NCI-H524 (cell line): Measurements from ENCODE around the gene FOXP4.

Experiments
- DNase-seq, 2 experiments: peaks; one replicate each; lab custom pipeline; 2025; lab: John Stamatoyannopoulos, UW

FOXP4 gene

DNA sequence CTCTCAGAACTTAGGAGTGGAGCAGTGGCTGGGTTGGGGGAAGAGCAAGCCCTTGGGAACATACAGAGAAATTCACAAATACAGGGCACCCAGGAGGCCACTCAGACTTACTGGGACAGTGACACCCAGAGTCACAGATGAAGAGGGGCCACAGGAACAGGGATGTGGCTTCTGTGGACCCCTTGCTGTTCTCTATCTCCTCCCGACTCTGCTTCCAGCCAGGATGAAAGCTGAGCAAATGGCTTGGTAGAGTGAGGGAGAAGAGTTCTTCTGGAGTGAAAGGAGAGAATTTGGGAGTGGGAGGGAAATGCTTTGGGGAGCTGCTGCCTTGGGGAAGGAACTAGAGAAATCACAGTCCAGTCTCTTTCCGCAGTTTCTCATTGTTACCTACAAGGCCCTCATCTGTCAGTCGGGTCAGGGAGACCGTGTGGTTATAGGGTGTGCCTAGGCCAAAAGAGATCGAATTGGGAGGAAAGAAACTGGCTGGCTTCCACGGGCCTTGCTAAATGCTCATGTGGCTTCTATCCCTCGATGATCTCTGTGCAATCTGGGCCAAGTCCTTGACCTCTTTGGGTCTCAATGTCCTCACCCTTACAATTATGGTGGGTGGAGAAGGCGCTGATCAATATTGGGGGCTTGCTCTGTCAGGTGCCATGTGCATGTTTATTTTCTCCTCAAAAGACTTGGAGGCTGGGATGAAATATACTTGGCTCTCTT, 17.0 kb downstream of the FOXP4 start:
- DNase-seq, result no peak

- DNase-seq, result no peak
These were observed 18.4 kb downstream of the FOXP4 start for GRCh38 chr6:41564448-41565142.

GRCh38 chr6:41565701-41566100, 19.5 kb downstream of the FOXP4 start:
- DNase-seq, result no peak

DNA sequence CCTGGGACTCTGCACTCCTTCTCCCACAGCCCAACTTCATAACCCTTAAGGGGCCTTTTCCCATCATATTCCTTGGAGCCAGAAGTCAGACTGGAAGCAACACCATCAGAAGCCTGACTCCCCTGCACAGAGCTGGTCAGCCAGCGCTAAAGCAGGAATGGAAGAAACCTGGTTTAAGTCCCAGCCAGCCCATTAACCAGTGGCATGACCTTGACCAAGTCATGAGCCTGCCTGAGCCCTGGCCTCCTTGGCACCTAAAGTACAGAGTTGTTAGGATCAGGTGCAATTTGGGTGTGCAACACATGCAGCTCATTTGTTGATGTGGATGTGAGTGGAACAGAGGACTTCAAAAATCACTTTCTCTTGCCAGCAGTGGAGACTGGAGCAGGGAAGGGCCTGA, 20.8 kb downstream of the FOXP4 start:
- DNase-seq, result no peak

DNA sequence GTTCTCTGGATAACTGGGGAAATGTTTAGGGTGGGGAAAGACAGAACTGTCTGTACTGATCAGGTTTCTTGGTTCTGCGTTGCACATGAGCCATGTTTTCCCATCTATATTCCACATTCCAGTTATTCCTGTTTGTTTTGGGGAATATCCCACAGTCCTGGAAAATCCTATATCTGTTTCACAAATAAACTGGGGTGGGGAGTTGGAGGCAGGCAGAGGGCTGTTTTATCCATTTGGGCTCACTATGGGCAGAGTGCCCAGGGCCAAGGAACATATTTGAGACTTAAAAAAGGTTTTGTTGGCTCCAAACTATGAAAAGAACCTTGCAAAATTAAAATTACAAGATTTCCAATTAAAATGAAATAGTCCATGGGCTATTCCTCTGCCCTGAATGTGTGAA, 21.5 kb downstream of the FOXP4 start:
- DNase-seq, result no peak

DNA sequence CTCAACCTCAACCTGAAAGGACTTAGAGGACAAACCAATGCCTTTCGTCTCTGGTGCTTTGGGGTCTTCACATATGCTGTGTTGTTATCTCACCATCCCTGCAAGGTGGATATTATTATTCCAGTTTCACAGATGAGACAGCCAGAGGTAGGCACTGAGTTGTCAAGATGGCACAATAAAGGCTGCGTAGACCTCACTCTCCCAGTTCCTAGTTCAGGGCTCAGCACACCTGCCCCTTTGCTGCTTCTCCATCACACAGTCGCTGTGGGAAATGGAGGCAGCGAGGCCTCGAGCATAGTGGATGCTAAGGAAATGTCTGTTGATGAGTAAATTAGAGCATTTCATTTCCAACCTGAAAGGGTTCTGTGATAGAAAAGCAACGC, 22.0 kb downstream of the FOXP4 start:
- no peak for DNase-seq

DNA sequence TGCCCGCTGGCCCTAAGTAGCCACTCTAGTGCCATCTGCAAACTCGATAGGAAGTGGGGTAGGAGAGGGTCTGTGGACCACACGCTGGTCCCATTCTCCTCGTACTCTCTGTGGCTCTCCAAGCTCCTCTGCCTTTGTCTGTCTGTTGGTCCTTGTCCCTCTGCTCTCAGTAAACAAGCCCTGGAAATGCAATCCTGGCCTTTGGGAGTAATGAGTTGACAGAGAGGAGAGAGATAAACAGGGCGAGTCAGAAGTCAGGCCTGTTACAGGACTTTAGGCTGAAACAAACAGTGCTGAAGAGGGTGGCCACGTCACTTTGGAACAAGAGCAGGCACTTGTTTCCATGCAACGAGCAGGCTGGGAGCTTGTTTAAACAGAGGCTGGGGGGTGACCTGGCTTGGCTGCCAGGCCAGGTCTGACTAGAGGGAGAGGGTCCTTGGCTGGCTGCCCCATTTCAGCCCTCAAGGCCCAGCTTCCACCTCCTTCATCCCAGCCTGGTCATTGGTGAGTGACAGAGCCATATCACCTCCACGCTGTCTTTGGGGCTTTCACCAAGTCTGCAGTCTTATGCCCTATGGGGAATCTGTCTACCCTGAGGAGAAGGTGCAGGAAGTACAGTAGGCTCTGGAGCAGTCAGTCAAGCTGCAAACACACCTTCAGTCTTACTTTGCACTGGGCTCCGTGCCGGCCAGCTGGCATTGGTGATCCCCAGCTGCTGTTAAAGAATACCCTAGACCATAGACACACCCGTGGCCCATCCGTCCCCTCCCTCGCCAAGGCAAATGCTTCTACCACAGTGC, 22.6 kb downstream of the FOXP4 start:
- no peak for DNase-seq

- no peak for DNase-seq
These were observed 24.1 kb downstream of the FOXP4 start for GRCh38 chr6:41570259-41570615.

DNA sequence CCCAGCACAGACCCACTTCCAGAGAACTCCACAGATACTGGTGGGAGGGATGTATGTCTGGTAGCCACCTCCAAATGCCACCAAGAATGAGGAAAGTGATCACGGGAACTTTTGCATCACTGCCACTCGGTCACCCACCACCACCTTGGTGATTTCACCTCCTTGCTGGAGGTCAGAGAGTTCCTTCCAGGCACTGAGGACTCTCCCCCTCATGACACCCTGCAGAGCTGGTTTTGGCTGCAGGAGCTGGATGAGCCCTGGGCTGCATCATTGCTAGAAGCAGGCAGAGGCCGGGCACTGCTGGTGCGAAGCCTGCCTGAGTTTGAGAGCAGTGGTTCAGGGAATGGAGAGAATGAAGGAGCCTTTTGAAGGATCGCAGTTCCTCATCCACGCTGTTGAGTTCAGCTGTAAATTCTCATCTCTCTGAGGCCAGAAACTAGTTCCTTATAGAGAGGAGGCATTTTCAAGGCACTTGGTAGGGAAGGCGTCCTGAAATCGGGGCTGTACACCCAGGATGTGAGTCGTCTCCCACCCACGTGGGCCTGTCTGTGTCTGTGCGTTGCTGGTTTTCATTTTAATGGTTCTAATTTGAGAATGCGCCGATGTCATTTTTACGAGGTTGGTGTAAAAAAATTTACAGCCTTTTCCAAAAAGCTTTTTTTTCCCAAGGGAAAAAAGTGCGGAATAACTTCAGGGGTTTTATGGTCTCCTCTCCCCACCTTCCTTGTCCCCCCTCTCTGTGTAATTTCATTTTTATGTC, 25.0 kb downstream of the FOXP4 start:
- no peak for DNase-seq

DNA sequence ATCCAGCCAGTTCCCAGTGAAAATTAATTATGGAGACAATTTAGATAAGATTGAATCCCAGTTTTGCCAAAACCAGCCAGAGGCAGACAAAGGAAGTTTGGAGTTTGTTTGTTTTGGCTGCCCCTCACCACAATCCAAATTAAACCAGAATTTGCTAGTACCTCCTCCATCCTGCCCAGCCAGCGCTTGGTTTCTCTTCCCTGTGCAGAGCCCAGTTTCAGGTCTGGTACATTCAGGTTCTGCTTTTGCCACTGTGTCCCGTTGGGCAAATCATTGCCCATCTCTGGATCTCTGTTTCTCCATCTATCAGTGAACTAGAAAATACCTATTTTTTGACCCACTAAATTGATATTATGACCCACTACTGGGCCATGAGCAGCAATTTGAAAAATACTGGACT, 26.4 kb downstream of the FOXP4 start:
- no peak for DNase-seq

DNA sequence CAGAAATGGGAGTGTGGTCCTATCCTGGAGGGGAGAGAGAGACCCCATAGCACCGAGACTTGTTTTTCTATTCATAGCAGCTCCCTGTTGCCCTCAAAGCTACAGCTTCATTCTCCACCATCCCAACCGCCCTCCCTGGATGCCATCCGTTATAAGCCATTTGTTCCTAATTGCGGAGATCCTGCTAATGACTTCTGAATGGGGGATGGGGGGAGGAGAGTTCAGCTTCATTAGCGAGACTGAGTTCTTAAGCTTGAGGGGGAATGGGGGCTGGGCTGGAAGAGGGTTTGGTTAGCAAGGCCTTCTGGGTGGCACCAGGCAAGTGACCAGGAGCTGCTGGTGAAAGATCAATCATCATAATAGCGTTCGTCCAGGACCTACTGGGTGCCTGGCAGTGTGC, 27.1 kb downstream of the FOXP4 start:
- no peak for DNase-seq

DNA sequence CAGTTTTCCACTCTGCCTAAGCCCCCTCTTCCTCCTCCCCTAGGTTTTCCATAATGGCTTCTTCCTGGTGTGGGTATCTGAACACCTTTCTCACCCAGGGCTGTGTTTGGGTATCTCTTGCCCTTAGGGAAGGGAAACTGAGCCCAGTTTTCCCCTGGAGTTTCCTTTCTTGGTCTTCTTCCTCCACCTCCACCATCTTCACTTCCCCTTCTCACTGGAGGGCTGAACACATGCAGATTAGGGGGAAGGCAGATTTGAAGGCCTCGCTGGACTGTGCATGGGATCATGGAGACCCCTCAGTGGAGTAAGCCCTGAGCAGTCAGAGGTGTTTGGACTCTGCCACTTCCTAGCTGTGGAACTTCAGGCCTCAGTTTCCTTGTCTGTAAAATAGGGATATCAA, 27.8 kb downstream of the FOXP4 start:
- DNase-seq, result no peak

- no peak for DNase-seq
These were observed 29.4 kb downstream of the FOXP4 start for GRCh38 chr6:41575598-41575997.

- no peak for DNase-seq
These were observed 30.5 kb downstream of the FOXP4 start for GRCh38 chr6:41576667-41577066.

- peak; percentile 59 to 75 for DNase-seq
These were observed 31.4 kb downstream of the FOXP4 start for GRCh38 chr6:41577356-41578216.

- peak; percentile 82 to 93 for DNase-seq
These were observed 32.3 kb downstream of the FOXP4 start for GRCh38 chr6:41578217-41579087.

DNA sequence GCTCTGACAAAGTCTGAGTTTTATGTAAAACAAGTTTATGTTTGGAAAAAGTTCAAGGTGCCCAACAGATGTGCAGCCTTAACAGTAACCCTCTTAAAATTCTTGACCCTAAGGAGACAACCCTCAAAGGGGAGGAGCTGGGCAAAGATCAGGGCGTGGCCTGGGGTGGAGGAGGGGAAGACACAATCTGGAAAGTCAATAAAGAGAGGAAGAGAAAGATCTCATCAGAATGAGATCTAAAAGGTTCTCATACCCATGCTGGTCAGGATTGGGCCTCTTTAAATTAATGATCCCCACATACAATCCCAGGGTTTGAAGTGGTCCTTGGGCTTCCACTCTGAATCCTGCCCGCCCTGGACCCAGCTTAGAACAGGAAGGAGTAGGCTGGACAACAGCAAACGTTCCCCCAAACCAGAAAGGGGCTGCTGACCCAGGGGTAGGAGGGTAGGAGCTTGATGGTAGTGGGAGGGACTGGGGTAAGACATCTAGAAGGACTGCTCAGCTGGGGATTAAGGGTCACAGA, 33.0 kb downstream of the FOXP4 start:
- peak; percentile 37 to 70 for DNase-seq

- no peak for DNase-seq
These were observed 34.5 kb downstream of the FOXP4 start for GRCh38 chr6:41580690-41581089.

DNA sequence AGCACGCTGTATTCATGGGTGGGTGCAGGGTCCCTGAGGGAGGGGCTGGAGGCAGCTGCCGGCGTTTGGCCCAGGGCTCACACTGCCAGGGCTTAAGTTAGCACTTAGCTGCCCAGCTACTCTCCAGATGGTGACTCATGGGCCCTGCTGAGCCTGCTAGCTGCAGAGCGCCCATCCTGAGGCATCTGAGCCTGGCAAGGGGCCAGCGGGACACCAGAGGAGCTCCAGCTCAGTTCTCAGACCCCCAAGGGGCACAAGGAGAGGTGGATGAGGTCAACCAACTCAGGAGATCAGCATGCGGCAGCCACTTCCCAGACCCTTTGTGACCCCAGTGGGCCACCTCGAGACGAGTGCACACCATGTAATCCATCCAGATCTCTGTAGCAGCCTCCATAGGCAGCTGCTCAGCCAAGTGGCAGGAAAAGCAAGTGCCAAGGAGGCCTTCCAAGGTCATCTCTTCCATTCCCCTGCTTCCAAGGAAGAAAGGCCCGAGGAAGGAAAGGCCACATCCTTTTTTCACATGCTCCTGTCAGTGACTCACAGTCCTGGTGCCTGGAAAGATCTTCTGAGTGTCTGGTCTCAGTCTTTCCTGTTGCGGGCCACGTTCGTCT, 35.3 kb downstream of the FOXP4 start:
- DNase-seq, result peak; percentile 91 to 93

DNA sequence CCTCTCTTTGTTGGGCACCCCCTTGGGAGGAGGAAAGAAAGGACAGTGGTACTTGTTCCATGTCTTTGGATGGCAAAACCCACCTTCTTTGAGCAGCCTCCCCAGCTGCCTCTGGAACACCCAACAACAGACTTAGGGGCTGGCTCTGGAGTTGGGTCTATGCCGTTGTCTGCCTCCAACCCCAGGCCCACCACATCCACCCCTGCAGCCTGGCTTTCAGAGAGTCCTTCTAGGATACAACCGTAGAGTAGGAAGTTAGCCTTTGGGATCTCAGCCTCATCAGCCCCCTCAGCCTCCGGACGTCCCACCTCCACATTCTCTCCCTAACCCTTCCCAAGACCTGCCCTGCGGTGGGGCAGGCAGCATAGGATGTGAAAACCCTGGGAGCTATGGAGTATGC, 36.4 kb downstream of the FOXP4 start:
- no peak for DNase-seq
